CD4-positive, alpha-beta T cell treated with Interleukin-17A for 1 hour (primary cell): Measurements from ENCODE around the gene CDKN2B-AS1.

Experiments
- DNase-seq: peaks from one replicate; pipeline ENCODE4 v3.0.0-alpha.2; 2020

CDKN2B-AS1 gene

GRCh38 chr9:22165144-22165543, 170.6 kb downstream of the CDKN2B-AS1 start:
- no peak for DNase-seq

- DNase-seq: no peak
Measured at GRCh38 chr9:22169243-22169642, 174.7 kb downstream of the CDKN2B-AS1 start.

- DNase-seq: no peak
Measured at GRCh38 chr9:22169727-22170503, 175.3 kb downstream of the CDKN2B-AS1 start.
